Uterus (tissue), 2 donors: ENCODE data around the gene GRID2.
"Not testable (repeated sequence)": the region's sequence is repeated elsewhere in the genome, so short reads cannot be mapped to it uniquely, and the experiment has no call there.

Experiments used
- POLR2A ChIP-seq, 2 donors: fragments of 450-650 bp; IDR thresholded peaks; one replicate each; pipeline ENCODE4 v1.6.1; 2016; ENCODE audit warnings: antibody characterized with exemption in 2 of 2, mild to moderate bottlenecking in 1 of 2, moderate library complexity in 1 of 2
- TF ChIP-seq, protein P1 (sequence below), 4 experiments: fragments of 200-600 bp in 2 of 4; fragments of 450-650 bp in 2 of 4; sonication (generic) in 2 of 4; IDR thresholded peaks; one replicate each; pipeline ENCODE4 v1.5.1; 2016 to 2019; ENCODE audit warnings: antibody characterized with exemption in 4 of 4, mild to moderate bottlenecking in 2 of 4, moderate library complexity in 1 of 4

GRCh38 chr4:92442131-92442530, 138.4 kb downstream of the GRID2 start:
- TF ChIP-seq, protein P1, sequence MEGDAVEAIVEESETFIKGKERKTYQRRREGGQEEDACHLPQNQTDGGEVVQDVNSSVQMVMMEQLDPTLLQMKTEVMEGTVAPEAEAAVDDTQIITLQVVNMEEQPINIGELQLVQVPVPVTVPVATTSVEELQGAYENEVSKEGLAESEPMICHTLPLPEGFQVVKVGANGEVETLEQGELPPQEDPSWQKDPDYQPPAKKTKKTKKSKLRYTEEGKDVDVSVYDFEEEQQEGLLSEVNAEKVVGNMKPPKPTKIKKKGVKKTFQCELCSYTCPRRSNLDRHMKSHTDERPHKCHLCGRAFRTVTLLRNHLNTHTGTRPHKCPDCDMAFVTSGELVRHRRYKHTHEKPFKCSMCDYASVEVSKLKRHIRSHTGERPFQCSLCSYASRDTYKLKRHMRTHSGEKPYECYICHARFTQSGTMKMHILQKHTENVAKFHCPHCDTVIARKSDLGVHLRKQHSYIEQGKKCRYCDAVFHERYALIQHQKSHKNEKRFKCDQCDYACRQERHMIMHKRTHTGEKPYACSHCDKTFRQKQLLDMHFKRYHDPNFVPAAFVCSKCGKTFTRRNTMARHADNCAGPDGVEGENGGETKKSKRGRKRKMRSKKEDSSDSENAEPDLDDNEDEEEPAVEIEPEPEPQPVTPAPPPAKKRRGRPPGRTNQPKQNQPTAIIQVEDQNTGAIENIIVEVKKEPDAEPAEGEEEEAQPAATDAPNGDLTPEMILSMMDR (IDR thresholded peaks at IDR 0.05) = not testable (repeated sequence)
- TF ChIP-seq POLR2A (IDR thresholded peaks at IDR 0.05) = not testable (repeated sequence)
